HCT116 (cell line): ENCODE data around the gene CPNE2. TPM values are rescaled to one million over a fixed set of nuclear protein-coding genes. Genes with fewer than 3 reads are reported as not detected.

Source experiments
- ATAC-seq: fragments of 200-7000 bp; cut with Tn5 transposase; 2 replicates; pipeline ENCODE4 v1.9.1; 2020; ENCODE audit warnings: mild to moderate bottlenecking, moderate library complexity
- BruUV-seq: library from RNA; stranded (reverse); fragments of 400-500 nt; replicated peaks from 2 replicates; lab custom pipeline; 2021; lab: Mats Ljungman, UMichigan
- CTCF ChIA-PET: fragments of 300-600 bp; sonication (Branson Sonifier 250); formaldehyde crosslinking; loops from one replicate; lab custom pipeline; 2021; ENCODE audit warnings: antibody characterized with exemption; lab: Charles Lee
- POLR2A ChIA-PET: fragments of 300-600, 350-600 bp; sonication (Branson Sonifier 250); formaldehyde crosslinking; loops from one replicate; lab custom pipeline; 2021; ENCODE audit warnings: antibody characterized with exemption; lab: Charles Lee
- RAD21 ChIA-PET, 2 experiments: fragments of 300-600 bp; sonication (Branson Sonifier 250); formaldehyde crosslinking; loops; one replicate each; lab custom pipeline; 2023; ENCODE audit warnings: low total read pairs in 2 of 2; ENCODE audit not compliant: uncharacterized antibody in 2 of 2, unreplicated experiment in 2 of 2, low non-redundant PET in 1 of 2; lab: Charles Lee
- DNase-seq: peaks from one replicate; pipeline ENCODE4 v3.0.0-alpha.2; 2010; ENCODE audit warnings: low read depth, low spot score
- H2AFZ ChIP-seq: fragments of 200-600 bp; shearing (Covaris generic), sonication (generic); 2 replicates; pipeline ENCODE4 v1.6.1; 2017; ENCODE audit warnings: low read depth, mixed run types, mixed read lengths, antibody characterized with exemption, low read length; ENCODE audit not compliant: poor library complexity, severe bottlenecking
- H3K27ac ChIP-seq: 2 replicates; pipeline ENCODE4 v1.5.1; 2012; ENCODE audit warnings: low read depth, low read length
- H3K27me3 ChIP-seq: fragments of 200-600 bp; sonication (generic); 2 replicates; pipeline ENCODE4 v1.6.1; 2016; ENCODE audit warnings: mixed run types, low read length, mixed read lengths; ENCODE audit not compliant: insufficient read depth
- H3K36me3 ChIP-seq, 2 experiments: fragments of 200-500 bp in 1 of 2; fragments of 200-600 bp in 1 of 2; sonication (Bioruptor generic) in 1 of 2; sonication (generic) in 1 of 2; 2 replicates each; pipeline versions ENCODE4 v1.5.1 to v1.6.1; 2014 to 2016; ENCODE audit warnings: low read length in 2 of 2, inconsistent platforms in 1 of 2, mixed read lengths in 1 of 2, mixed run types in 1 of 2; ENCODE audit not compliant: insufficient read depth in 2 of 2, control insufficient read depth in 1 of 2
- H3K4me1 ChIP-seq, 2 experiments: fragments of 200-600 bp in 1 of 2; sonication (generic) in 1 of 2; 2 replicates each; pipeline versions ENCODE4 v1.5.1 to v1.6.1; 2012 to 2017; ENCODE audit warnings: low read length in 2 of 2, inconsistent platforms in 1 of 2, mild to moderate bottlenecking in 1 of 2, mixed read lengths in 1 of 2, mixed run types in 1 of 2, moderate library complexity in 1 of 2; ENCODE audit not compliant: insufficient read depth in 2 of 2, control insufficient read depth in 1 of 2
- H3K4me2 ChIP-seq: fragments of 200-600 bp; sonication (generic); 2 replicates; pipeline ENCODE4 v1.6.1; 2017; ENCODE audit warnings: mixed run types, low read length, mixed read lengths
- H3K4me3 ChIP-seq, 2 experiments: fragments of 200-600 bp in 1 of 2; sonication (generic) in 1 of 2; replicated peaks in 1 of 2; 2 replicates each; pipeline ENCODE4 v1.5.1; 2011 to 2016; ENCODE audit warnings: low read length in 2 of 2, control low read depth in 1 of 2, low read depth in 1 of 2, mild to moderate bottlenecking in 1 of 2, mixed read lengths in 1 of 2, mixed run types in 1 of 2
- H3K79me2 ChIP-seq: fragments of 200-600 bp; sonication (generic); 2 replicates; pipeline ENCODE4 v1.6.1; 2017; ENCODE audit warnings: mild to moderate bottlenecking, mixed run types, low read length, moderate library complexity, mixed read lengths; ENCODE audit not compliant: insufficient read depth
- H3K9ac ChIP-seq: fragments of 200-600 bp; sonication (generic); 2 replicates; pipeline ENCODE4 v1.6.1; 2016; ENCODE audit warnings: low read length, mixed read lengths
- H3K9me2 ChIP-seq: fragments of 200-600 bp; sonication (generic), shearing (Covaris generic); 2 replicates; pipeline ENCODE4 v1.6.1; 2017; ENCODE audit warnings: mixed run types, mild to moderate bottlenecking, moderate library complexity; ENCODE audit not compliant: insufficient read depth
- H3K9me3 ChIP-seq, 2 experiments: fragments of 200-500 bp in 1 of 2; fragments of 200-600 bp in 1 of 2; sonication (Bioruptor generic) in 1 of 2; sonication (generic) in 1 of 2; 2 replicates each; pipeline ENCODE4 v1.6.1; 2014 to 2017; ENCODE audit warnings: low read length in 2 of 2, mixed read lengths in 2 of 2, inconsistent platforms in 1 of 2, low read depth in 1 of 2, mild to moderate bottlenecking in 1 of 2, mixed run types in 1 of 2, moderate library complexity in 1 of 2; ENCODE audit not compliant: control insufficient read depth in 1 of 2, insufficient read depth in 1 of 2
- H4K20me1 ChIP-seq: fragments of 200-600 bp; sonication (generic), shearing (Covaris generic); 2 replicates; pipeline ENCODE4 v1.6.1; 2017; ENCODE audit warnings: mixed run types, mild to moderate bottlenecking, moderate library complexity; ENCODE audit not compliant: insufficient read depth
- CBX3 ChIP-seq: IDR thresholded peaks from 2 replicates; pipeline ENCODE4 v1.6.1; 2012; ENCODE audit warnings: low read depth
- CTCF ChIP-seq, 3 experiments: fragments of 200-600 bp in 1 of 3; sonication (generic) in 1 of 3; IDR thresholded peaks in 2 of 3; conservative IDR thresholded peaks in 1 of 3; 2 replicates each; pipeline ENCODE4 v1.5.1; 2012 to 2017; ENCODE audit warnings: low read depth in 2 of 3, low read length in 2 of 3, antibody characterized with exemption in 1 of 3, borderline replicate concordance in 1 of 3, control low read depth in 1 of 3, mild to moderate bottlenecking in 1 of 3, mixed read lengths in 1 of 3, mixed run types in 1 of 3, moderate library complexity in 1 of 3; ENCODE audit not compliant: insufficient read depth in 1 of 3
- EZH2 ChIP-seq: fragments of 200-600 bp; sonication (generic); IDR thresholded peaks from 2 replicates; pipeline ENCODE4 v1.6.1; 2017; ENCODE audit warnings: antibody characterized with exemption, mixed run types
- JUND ChIP-seq: IDR thresholded peaks from 2 replicates; pipeline ENCODE4 v1.6.1; 2012
- MAX ChIP-seq: IDR thresholded peaks from 2 replicates; pipeline ENCODE4 v1.6.1; 2012
- RAD21 ChIP-seq: IDR thresholded peaks from 2 replicates; pipeline ENCODE4 v1.6.1; 2012; ENCODE audit warnings: low read depth, mild to moderate bottlenecking
- SIN3A ChIP-seq: IDR thresholded peaks from 2 replicates; pipeline ENCODE4 v1.6.1; 2012; ENCODE audit warnings: low read depth
- SP1 ChIP-seq: IDR thresholded peaks from 2 replicates; pipeline ENCODE4 v1.6.1; 2012; ENCODE audit warnings: low read depth
- YY1 ChIP-seq: IDR thresholded peaks from 2 replicates; pipeline ENCODE4 v1.6.1; 2011; ENCODE audit warnings: low read length, low read depth, moderate library complexity, mild to moderate bottlenecking; ENCODE audit not compliant: insufficient replicate concordance; ENCODE audit errors: extremely low read depth
- ZNF274 ChIP-seq: fragments of 200-500 bp; sonication (Bioruptor generic); IDR thresholded peaks from 2 replicates; pipeline ENCODE4 v1.6.1; 2014; ENCODE audit warnings: mild to moderate bottlenecking, low read depth, low read length, inconsistent platforms
- intact Hi-C: fragments of 100-400 bp; cut with micrococcal nuclease; formaldehyde crosslinking; loops from 2 replicates; pipeline ENCODE4 v1.10.0; 2022
- total RNA-seq: library from RNA; stranded (reverse); gene quantifications from one replicate; pipeline ENCODE4 v1.2.1, GENCODE V29; 2021; ENCODE audit not compliant: unreplicated experiment

CPNE2 gene
- total RNA-seq, 1 experiment from 2014 or later = 31.2 TPM

DNA sequence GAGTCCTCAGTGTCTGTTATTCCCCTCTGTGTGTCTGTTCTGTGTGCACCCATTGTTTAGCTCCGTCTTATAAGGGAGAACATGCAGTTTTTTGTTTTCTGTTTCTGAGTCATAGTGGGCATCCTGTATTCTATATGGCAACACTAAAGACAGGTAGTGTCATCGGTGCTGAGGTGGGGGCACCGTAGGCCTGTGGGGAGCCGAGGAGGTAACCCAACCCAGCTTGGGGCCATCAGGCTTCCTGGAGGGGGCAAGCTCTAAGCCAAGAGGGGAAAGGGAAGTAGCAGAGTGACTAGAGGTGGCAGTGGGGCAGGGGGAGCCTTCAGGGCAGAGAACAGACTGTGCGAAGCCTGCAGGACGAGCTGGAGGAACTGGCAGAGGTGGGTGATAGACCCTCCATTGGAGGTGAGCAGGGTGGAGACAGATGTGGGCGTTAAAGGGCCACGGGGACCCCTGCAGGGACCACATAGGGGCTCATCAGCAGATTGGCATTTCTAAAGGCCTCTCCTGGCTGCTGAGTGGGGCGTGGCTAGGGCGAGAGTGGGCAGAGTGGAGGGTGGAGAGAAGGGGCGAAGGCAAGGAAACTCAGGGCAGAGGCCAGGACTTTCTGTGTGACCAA, 36.5 kb downstream of the CPNE2 start:
- TF ChIP-seq RAD21 = no peak
- TF ChIP-seq SP1 = no peak
- no peak for TF ChIP-seq SIN3A
- no peak for TF ChIP-seq ZNF274
- no peak for TF ChIP-seq EZH2
- no peak for TF ChIP-seq YY1
- TF ChIP-seq CBX3 = no peak
- no peak for TF ChIP-seq CTCF (IDR thresholded peaks at IDR 0.05 in 2 of 3, conservative IDR thresholded peaks at IDR 0.05 in 1 of 3; ENCODE audit: borderline replicate concordance in 1 of 3, insufficient read depth in 1 of 3, low read depth in 2 of 3, low read length in 2 of 3)
- TF ChIP-seq MAX = no peak
- no peak for TF ChIP-seq JUND
- RAD21 ChIA-PET = interaction anchor here in 1 of 2 experiments (0.6 kb wide), 1 partner anchor 11 kb away, joined by 3 read pairs; no protein-coding TSS in a partner anchor

More for the DNA sequence above, 36.5 kb downstream of the CPNE2 start:
- H2AFZ ChIP-seq = no peak overlapping the region
- H3K36me3 ChIP-seq = no peaks in the 10 kb centered on the region
- ATAC-seq (no peak), DNase-seq (no peak)
- no peaks in the 10 kb centered on the region for H3K79me2 ChIP-seq
- no TSS peak for BruUV-seq
- H3K27me3 ChIP-seq = no peaks in the 10 kb centered on the region
- POLR2A ChIA-PET = no interaction called here
- H3K4me2 ChIP-seq = no peak overlapping the region
- H4K20me1 ChIP-seq = no peaks in the 10 kb centered on the region
- no peak overlapping the region for H3K9ac ChIP-seq
- no peak overlapping the region for H3K27ac ChIP-seq
- H3K4me3 ChIP-seq = no peak overlapping the region
- intact Hi-C loops = no loop called here
- no peaks in the 10 kb centered on the region for H3K4me1 ChIP-seq
- CTCF ChIA-PET = no interaction called here
- no peaks in the 10 kb centered on the region for H3K9me2 ChIP-seq
- no peaks in the 10 kb centered on the region for H3K9me3 ChIP-seq
